ENCODE measurements around the gene CYP20A1.

The CYP20A1 gene

DNA sequence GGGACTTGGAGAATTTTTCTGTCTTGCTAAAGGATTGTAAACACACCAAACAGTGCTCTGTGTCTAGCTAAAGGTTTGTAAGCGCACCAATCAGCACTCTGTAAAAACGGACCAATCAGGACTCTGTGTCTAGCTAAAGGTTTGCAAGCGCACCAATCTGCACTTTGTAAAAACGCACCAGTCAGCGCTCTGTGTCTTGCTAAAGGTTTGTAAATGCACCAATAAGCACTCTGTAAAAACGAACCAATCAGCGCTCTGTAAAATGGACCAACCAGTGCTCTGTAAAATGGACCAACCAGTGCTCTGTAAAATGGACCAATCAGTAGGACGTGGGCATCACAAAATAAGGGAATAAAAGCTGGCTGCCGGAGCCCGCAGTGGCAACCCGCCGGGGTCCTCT, 105.8 kb downstream of the CYP20A1 start:
- TF ChIP-seq, protein P1, sequence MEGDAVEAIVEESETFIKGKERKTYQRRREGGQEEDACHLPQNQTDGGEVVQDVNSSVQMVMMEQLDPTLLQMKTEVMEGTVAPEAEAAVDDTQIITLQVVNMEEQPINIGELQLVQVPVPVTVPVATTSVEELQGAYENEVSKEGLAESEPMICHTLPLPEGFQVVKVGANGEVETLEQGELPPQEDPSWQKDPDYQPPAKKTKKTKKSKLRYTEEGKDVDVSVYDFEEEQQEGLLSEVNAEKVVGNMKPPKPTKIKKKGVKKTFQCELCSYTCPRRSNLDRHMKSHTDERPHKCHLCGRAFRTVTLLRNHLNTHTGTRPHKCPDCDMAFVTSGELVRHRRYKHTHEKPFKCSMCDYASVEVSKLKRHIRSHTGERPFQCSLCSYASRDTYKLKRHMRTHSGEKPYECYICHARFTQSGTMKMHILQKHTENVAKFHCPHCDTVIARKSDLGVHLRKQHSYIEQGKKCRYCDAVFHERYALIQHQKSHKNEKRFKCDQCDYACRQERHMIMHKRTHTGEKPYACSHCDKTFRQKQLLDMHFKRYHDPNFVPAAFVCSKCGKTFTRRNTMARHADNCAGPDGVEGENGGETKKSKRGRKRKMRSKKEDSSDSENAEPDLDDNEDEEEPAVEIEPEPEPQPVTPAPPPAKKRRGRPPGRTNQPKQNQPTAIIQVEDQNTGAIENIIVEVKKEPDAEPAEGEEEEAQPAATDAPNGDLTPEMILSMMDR (IDR thresholded peaks at IDR 0.05; ENCODE audit: low read depth, low read length) = no peak
- H3K4me3 ChIP-seq (ENCODE audit: low read depth, low read length) = no peak overlapping the region
- in situ Hi-C loops (cut with HindIII; ENCODE audit: low sequenced_read_pairs) = no loop called here
- no peak for DNase-seq (ENCODE audit: low read depth, low spot score)

DNA sequence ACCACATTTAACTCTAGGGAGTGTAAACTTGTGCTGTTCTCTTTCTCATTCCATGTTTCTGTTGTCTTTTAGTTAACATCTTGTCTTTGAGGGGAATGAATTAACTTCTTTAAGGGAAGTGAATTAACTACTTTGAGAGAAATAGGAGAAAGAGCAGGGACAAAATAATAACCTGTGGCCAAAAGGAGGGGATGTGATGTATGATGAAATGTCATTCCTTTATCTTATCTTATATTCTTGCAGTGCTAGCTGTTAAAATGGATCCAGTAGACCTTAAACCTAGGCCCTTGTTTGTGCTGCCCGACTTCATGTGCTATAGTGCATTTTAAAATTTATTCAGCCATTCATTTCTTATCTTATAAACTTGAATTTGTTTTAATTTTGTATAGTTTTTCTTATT, 107.8 kb downstream of the CYP20A1 start:
- no peak for DNase-seq (ENCODE audit: low read depth, low spot score)
- H3K4me3 ChIP-seq (ENCODE audit: low read depth, low read length) = no peak overlapping the region
- in situ Hi-C loops (cut with HindIII; ENCODE audit: low sequenced_read_pairs) = no loop called here
- TF ChIP-seq, protein P1 (IDR thresholded peaks at IDR 0.05; ENCODE audit: low read depth, low read length) = no peak

DNA sequence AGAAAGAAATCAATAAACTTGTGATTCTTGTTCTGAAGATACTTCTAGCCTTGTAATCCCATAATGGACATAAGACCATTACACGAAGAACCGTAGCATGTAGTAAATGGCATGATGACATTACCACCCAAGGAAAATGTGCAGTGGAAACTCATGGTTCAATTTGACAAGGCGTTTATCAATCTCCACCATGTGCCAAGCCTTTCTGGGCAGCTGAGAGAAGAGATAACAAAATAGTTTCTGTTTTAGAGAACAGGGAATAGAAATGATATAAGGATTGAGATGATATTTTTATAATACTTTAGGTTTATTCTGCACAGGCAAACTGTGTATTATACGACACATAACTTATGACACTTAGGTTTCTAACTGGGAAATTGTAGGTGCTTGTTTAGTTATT, 108.6 kb downstream of the CYP20A1 start:
- DNase-seq (ENCODE audit: low read depth, low spot score) = no peak
- H3K4me3 ChIP-seq (ENCODE audit: low read depth, low read length) = no peak overlapping the region
- TF ChIP-seq, protein P1 (IDR thresholded peaks at IDR 0.05; ENCODE audit: low read depth, low read length) = no peak
- in situ Hi-C loops (cut with HindIII; ENCODE audit: low sequenced_read_pairs) = no loop called here

DNA sequence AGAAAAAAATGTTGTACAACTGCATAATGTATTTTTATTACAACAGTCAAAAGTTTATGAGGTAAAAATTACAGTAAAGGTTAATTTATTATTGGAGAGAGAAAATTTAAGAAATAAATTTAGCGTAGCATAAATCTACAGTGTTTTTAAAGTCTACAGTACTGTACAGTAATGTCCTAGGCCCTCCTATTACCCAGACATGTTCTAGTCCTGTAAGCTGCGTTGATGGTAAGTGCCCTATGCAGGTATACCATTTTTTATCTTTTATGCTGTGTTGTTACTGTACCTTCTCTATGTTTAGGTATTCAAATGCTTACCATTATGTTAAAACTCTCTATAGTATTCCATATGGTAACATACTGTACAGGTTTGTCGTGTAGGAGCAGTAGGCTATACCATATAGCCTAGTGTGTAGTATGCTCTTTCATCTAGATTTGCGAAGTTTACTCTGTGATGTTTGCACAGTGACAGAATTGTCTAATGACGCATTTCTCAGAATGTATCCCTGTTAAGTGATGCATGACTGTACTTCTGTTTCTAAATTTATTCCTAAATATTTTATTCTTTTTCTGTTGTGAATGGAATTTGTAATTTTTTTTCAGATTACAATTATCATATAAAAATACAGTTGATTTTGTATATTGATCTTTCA, 113.9 kb downstream of the CYP20A1 start:
- TF ChIP-seq, protein P1 (IDR thresholded peaks at IDR 0.05; ENCODE audit: low read depth, low read length) = no peak
- no peak overlapping the region for H3K4me3 ChIP-seq (ENCODE audit: low read depth, low read length)
- in situ Hi-C loops (cut with HindIII; ENCODE audit: low sequenced_read_pairs) = no loop called here
- DNase-seq (ENCODE audit: low read depth, low spot score) = no peak

DNA sequence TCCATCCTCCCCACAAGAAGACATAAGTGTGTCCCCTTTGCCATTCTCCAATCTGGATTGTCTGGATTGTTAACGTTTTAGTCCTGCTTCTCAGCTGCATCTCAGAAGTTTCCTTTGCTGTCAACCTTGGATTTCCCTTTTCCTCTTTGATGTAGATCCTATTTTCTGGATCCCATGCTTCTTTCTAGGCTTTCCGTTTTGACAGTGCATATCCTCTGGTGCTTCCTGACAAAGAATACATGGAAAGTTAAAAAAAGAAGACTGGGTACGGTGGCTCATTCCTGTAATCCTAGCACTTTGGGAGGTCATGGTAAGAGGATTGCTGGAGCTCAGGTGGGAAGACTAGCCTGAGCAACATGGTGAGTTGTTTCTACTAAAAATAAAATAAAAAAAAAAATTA, 116.1 kb downstream of the CYP20A1 start:
- TF ChIP-seq, protein P1 (IDR thresholded peaks at IDR 0.05; ENCODE audit: low read depth, low read length) = no peak
- DNase-seq (ENCODE audit: low read depth, low spot score) = no peak
- H3K4me3 ChIP-seq (ENCODE audit: low read depth, low read length) = no peak overlapping the region
- in situ Hi-C loops (cut with HindIII; ENCODE audit: low sequenced_read_pairs) = no loop called here
